ENCODE data around the gene ZNHIT1.

Gene ZNHIT1

GRCh38 chr7:101218236-101219125 is 516 bp downstream of the ZNHIT1 start:
- no peak for DNase-seq (ENCODE audit: low spot score)

GRCh38 chr7:101220295-101220694 is 2.3 kb downstream of the ZNHIT1 start:
- DNase-seq (ENCODE audit: low spot score), result no peak

- no peak for DNase-seq (ENCODE audit: low spot score)
Observed at GRCh38 chr7:101222275-101222830, 4.4 kb downstream of the ZNHIT1 start.

- no peak for DNase-seq (ENCODE audit: low spot score)
Observed at GRCh38 chr7:101223528-101223927, 5.6 kb downstream of the ZNHIT1 start.

GRCh38 chr7:101225650-101226049 is 7.7 kb downstream of the ZNHIT1 start:
- DNase-seq (ENCODE audit: low spot score), result no peak

- no peak for DNase-seq (ENCODE audit: low spot score)
Observed at GRCh38 chr7:101226721-101227120, 8.8 kb downstream of the ZNHIT1 start.

GRCh38 chr7:101231644-101232043 is 13.7 kb downstream of the ZNHIT1 start:
- DNase-seq (ENCODE audit: low spot score), result no peak

- DNase-seq (ENCODE audit: low spot score), result peak; percentile 45
Observed at GRCh38 chr7:101232141-101232850, 14.3 kb downstream of the ZNHIT1 start.

GRCh38 chr7:101233907-101234547 is 16.1 kb downstream of the ZNHIT1 start:
- DNase-seq (ENCODE audit: low spot score), result no peak

- no peak for DNase-seq (ENCODE audit: low spot score)
Observed at GRCh38 chr7:101234636-101235035, 16.7 kb downstream of the ZNHIT1 start.

- no peak for DNase-seq (ENCODE audit: low spot score)
Observed at GRCh38 chr7:101235050-101235449, 17.1 kb downstream of the ZNHIT1 start.

- DNase-seq (ENCODE audit: low spot score), result no peak
Observed at GRCh38 chr7:101235522-101235921, 17.6 kb downstream of the ZNHIT1 start.

GRCh38 chr7:101236292-101236835 is 18.4 kb downstream of the ZNHIT1 start:
- DNase-seq (ENCODE audit: low spot score), result no peak

GRCh38 chr7:101237206-101238067 is 19.5 kb downstream of the ZNHIT1 start, which contains the start of gene CLDN15:
TSS of gene CLDN15 (minus strand) at chr7:101237802. CDS start at chr7:101237581, 221 bp downstream.
- no peak for DNase-seq (ENCODE audit: low spot score)

GRCh38 chr7:101238226-101239182 is 20.5 kb downstream of the ZNHIT1 start:
- DNase-seq (ENCODE audit: low spot score), result no peak

GRCh38 chr7:101239191-101239950 is 21.4 kb downstream of the ZNHIT1 start:
- no peak for DNase-seq (ENCODE audit: low spot score)

GRCh38 chr7:101239951-101240220 is 21.9 kb downstream of the ZNHIT1 start:
- no peak for DNase-seq (ENCODE audit: low spot score)

- no peak for DNase-seq (ENCODE audit: low spot score)
Observed at GRCh38 chr7:101240226-101241014, 22.5 kb downstream of the ZNHIT1 start.

GRCh38 chr7:101241015-101241363 is 23.0 kb downstream of the ZNHIT1 start:
- DNase-seq (ENCODE audit: low spot score), result no peak
